Calu3 (cell line): ENCODE measurements around the gene TXNRD1. TPM values are rescaled to one million over a fixed set of nuclear protein-coding genes. Genes with fewer than 3 reads are reported as not detected.

Source experiments
- BruUV-seq: library from RNA; stranded (reverse); fragments of 400-500 nt; replicated peaks from 2 replicates; lab custom pipeline; 2021; lab: Mats Ljungman, UMichigan
- CTCF ChIA-PET: fragments of 300-600 bp; sonication (Branson Sonifier 250); formaldehyde crosslinking; loops from one replicate; lab custom pipeline; 2022; ENCODE audit warnings: antibody characterized with exemption; lab: Charles Lee
- DNase-seq: peaks from one replicate; pipeline ENCODE4 v3.0.0; 2022
- H3K27ac Mint-ChIP-seq: one replicate; pipeline ENCODE4 v1.8.0; 2022; ENCODE audit warnings: mixed read lengths; ENCODE audit not compliant: unreplicated experiment
- H3K27me3 Mint-ChIP-seq: one replicate; pipeline ENCODE4 v1.8.0; 2022; ENCODE audit warnings: mixed read lengths; ENCODE audit not compliant: unreplicated experiment
- H3K36me3 Mint-ChIP-seq: one replicate; pipeline ENCODE4 v1.8.0; 2022; ENCODE audit warnings: mild to moderate bottlenecking, moderate library complexity, mixed read lengths; ENCODE audit not compliant: insufficient read depth, unreplicated experiment
- H3K4me1 Mint-ChIP-seq: one replicate; pipeline ENCODE4 v1.8.0; 2022; ENCODE audit warnings: mild to moderate bottlenecking, low read depth, mixed read lengths; ENCODE audit not compliant: unreplicated experiment
- H3K4me3 Mint-ChIP-seq: one replicate; pipeline ENCODE4 v1.8.0; 2022; ENCODE audit warnings: mild to moderate bottlenecking, low read depth, moderate library complexity, mixed read lengths; ENCODE audit not compliant: unreplicated experiment
- H3K9me3 Mint-ChIP-seq: one replicate; pipeline ENCODE4 v1.8.0; 2022; ENCODE audit warnings: low read depth, mixed read lengths; ENCODE audit not compliant: unreplicated experiment
- CTCF ChIP-seq: fragments of 200-600 bp; IDR thresholded peaks from one replicate; pipeline ENCODE4 v1.8.0; 2022; ENCODE audit warnings: antibody characterized with exemption; ENCODE audit not compliant: unreplicated experiment
- intact Hi-C: fragments of 100-400 bp; cut with micrococcal nuclease; formaldehyde crosslinking; loops from one replicate; pipeline ENCODE4 v1.10.0; 2022; ENCODE audit not compliant: unreplicated experiment
- total RNA-seq: library from RNA; stranded (reverse); gene quantifications from 2 replicates; pipeline ENCODE4 v1.2.3, GENCODE V29; 2022

Gene TXNRD1
- total RNA-seq, 1 experiment from 2014 or later: 262 TPM

DNA sequence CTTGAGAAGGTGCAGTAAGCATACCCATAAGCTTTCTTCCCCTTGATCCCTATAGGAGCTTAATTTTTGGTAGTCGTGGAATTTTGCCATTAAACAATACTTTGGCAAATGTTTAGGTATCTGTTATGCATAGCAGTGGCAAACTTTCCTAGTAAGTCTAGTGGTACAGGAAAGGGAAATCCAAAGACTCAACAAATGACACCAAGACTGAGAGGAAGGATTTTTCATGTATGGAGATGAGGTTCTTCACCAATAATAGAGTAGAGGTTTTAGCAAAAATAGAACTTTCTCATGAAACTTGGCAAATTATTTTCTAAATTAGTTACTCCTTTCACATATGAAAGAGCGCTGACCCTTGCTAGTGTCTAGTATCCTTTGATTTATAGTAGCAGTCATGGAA is 90.8 kb downstream of the TXNRD1 start:
- CTCF ChIA-PET: interaction anchor here (1.5 kb wide), 1 partner anchor 87 kb away, joined by 3 read pairs; no protein-coding TSS in a partner anchor
- intact Hi-C loops: no loop called here
- H3K4me1 Mint-ChIP-seq: peaks cover 52% of the 10 kb centered on the region

GRCh38 chr12:104306943-104307654 is 91.5 kb downstream of the TXNRD1 start:
- intact Hi-C loops: no loop called here
- CTCF ChIA-PET: interaction anchor here (0.5 to 1.5 kb wide), 4 partner anchors 15 to 502 kb away, joined by 3 to 7 read pairs (median 3); no protein-coding TSS in a partner anchor
- peaks cover 89% of the 10 kb centered on the region for H3K36me3 Mint-ChIP-seq
- H3K4me3 Mint-ChIP-seq: peak overlapping the region; percentile 9
- TF ChIP-seq CTCF: no peak
- peaks cover 54% of the 10 kb centered on the region for H3K4me1 Mint-ChIP-seq
- no TSS peak for BruUV-seq
- no peaks in the 10 kb centered on the region for H3K27me3 Mint-ChIP-seq
- DNase-seq: no peak
- peak overlapping the region; percentile 73 for H3K27ac Mint-ChIP-seq
- H3K9me3 Mint-ChIP-seq: no peaks in the 10 kb centered on the region

More for the DNA sequence above, 90.8 kb downstream of the TXNRD1 start:
- no peaks in the 10 kb centered on the region for H3K27me3 Mint-ChIP-seq
- DNase-seq: no peak
- H3K9me3 Mint-ChIP-seq: no peaks in the 10 kb centered on the region
- H3K36me3 Mint-ChIP-seq: peaks cover 88% of the 10 kb centered on the region
- H3K4me3 Mint-ChIP-seq: no peak overlapping the region
- BruUV-seq: no TSS peak
- TF ChIP-seq CTCF: no peak
- no peak overlapping the region for H3K27ac Mint-ChIP-seq

- H3K9me3 Mint-ChIP-seq: no peaks in the 10 kb centered on the region
- peak overlapping the region; percentile 9 for H3K4me3 Mint-ChIP-seq
- peaks cover 89% of the 10 kb centered on the region for H3K36me3 Mint-ChIP-seq
- intact Hi-C loops: no loop called here
- no TSS peak for BruUV-seq
- H3K27me3 Mint-ChIP-seq: no peaks in the 10 kb centered on the region
- DNase-seq: no peak
- peak overlapping the region; percentile 73 for H3K27ac Mint-ChIP-seq
- CTCF ChIA-PET: interaction anchor here (1.5 kb wide), 1 partner anchor 88 kb away, joined by 3 read pairs; no protein-coding TSS in a partner anchor
- no peak for TF ChIP-seq CTCF
- peaks cover 54% of the 10 kb centered on the region for H3K4me1 Mint-ChIP-seq
These were observed 92.0 kb downstream of the TXNRD1 start for GRCh38 chr12:104307655-104308000.

DNA sequence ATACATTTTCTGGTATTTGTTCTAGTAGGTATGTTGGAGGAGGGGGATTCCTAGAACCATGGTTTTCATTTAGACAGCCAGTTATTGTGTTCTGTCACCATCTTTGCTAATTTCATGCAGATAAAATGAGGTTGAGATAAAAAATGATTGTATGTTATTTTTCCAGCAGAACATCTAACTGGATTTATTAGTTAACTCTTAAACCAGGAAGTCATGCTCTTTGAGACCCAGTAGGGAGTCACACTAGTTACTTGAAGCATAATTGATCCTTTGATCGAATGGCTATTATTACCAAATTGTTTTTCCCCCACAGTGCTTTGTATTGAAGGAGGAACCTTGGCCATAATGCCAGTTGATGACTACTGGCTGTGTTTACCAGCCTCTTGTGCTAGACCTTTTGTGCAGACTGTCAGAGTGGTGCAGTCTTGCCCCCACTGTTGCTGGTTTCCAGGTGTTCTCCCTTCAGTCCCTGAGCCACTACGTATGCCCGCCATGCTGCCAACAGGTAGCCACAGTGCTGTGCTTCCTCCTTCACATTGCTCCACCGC is 93.9 kb downstream of the TXNRD1 start:
- H3K4me3 Mint-ChIP-seq: no peak overlapping the region
- peaks cover 65% of the 10 kb centered on the region for H3K4me1 Mint-ChIP-seq
- no peaks in the 10 kb centered on the region for H3K27me3 Mint-ChIP-seq
- CTCF ChIA-PET: interaction anchor here (0.7 to 1.5 kb wide), 2 partner anchors 10 to 354 kb away, joined by 5 to 11 read pairs; no protein-coding TSS in a partner anchor
- BruUV-seq: no TSS peak
- peaks cover 88% of the 10 kb centered on the region for H3K36me3 Mint-ChIP-seq
- intact Hi-C loops: no loop called here
- no peaks in the 10 kb centered on the region for H3K9me3 Mint-ChIP-seq
- TF ChIP-seq CTCF: no peak
- H3K27ac Mint-ChIP-seq: peak overlapping the region; percentile 32
- no peak for DNase-seq
